HG03103 (cell line): ENCODE measurements around the gene NFXL1.

Experiments
- ATAC-seq: cut with Tn5 transposase; IDR thresholded peaks from one replicate; pipeline ENCODE4 v1.9.1; 2021; ENCODE audit warnings: low read depth; ENCODE audit not compliant: unreplicated experiment

The NFXL1 gene

GRCh38 chr4:47837094-47837907 is 77.1 kb downstream of the NFXL1 start:
- peak; percentile 46 for ATAC-seq

DNA sequence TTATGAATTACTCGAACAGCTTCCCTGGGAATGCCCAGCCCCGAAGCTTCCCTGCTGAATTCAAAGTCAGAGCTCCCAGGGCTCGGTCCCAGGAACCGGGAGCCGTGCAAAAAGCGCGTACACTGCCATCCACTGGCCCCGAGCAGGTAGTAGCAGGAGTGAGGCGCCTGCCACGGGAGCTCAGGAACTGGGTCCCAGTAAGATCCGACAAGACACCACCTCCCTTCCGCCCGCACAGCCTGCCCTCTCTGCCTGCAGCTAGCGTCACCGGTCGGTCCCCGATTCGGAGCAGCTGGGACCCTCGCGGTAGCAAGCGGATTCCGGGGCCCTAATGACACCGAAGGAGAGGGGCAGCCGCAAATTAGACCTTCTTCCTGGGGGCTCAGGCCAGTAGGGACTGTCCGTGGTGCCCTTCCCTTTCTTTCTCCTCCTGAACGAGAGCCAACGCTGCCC is 77.7 kb downstream of the NFXL1 start:
- peak; percentile 63 for ATAC-seq

GRCh38 chr4:47835494-47835893 is 78.9 kb downstream of the NFXL1 start:
- ATAC-seq: no peak

GRCh38 chr4:47831026-47831679 is 83.2 kb downstream of the NFXL1 start:
- ATAC-seq: no peak

GRCh38 chr4:47830265-47831025 is 83.9 kb downstream of the NFXL1 start:
- no peak for ATAC-seq

DNA sequence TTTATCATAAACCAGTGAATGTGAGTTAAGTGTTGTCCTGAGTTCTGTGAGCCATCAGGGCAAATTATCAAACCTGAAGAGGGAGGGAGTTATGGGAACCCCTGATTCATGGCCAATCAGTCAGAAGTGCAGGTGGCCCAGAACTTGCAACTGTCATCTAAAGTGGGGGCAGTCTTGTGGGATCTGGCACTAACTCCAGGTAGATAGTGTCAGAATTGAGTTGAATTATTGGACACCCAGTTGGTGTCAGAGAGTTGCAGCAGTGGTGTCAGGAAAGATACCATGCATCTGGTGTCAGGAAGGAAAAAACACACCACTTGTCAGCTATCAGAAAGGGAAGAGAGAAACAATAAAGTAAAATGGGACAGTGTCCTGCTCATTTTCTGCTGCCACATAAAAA is 84.9 kb downstream of the NFXL1 start:
- no peak for ATAC-seq

DNA sequence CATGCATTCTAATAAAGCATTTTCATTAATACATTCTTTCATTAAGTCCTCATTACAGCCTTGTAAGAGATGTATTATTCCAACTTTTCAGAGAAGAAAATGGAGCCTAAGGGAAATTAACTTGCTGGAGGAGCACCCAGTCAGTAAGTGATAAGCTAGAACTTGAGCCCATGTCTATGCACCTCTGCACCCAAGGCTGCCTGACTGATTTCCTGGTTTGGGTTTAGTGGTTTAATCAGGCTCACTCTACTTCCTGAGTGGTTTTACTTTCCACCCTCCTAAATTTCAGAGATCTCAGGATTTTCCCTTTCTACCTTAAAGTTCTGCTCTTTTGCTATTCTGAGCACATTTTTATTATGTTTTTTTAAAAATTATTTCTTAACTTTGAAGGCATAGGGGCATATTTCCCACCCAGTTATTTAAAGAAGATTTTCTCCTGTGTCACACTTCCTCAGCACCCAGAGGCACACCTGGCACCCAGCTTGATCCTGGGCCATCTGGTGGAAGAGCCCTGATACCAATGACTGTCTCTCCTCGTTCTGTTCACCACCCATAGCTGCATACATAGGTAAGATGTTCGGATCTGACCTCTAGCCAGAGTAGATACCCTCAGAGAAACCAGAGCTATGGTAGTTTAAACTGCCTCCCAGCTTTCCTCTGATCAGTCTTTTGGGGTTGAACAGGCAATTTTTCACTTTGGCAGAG is 86.9 kb downstream of the NFXL1 start:
- no peak for ATAC-seq

GRCh38 chr4:47824840-47825239 is 89.5 kb downstream of the NFXL1 start:
- ATAC-seq: no peak

DNA sequence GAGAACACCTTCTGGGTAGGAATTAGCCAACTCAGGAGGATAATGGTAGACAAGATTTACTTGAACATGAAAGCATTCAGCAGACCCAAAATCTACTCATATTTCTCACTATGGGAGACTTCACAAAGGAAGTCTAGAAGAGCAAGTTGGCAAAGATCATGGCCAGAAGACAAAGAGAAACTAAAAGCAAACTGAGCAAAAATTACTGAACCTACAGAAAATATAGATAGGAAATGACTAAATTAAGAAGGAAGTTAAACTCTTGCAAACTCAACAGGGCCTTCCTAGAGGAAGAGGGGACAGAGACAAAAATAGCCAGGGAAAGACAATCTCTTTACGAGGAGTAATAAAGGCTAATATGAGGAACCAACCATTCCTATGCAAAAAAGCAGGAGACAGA is 95.2 kb downstream of the NFXL1 start:
- ATAC-seq: no peak

GRCh38 chr4:47817275-47817674 is 97.1 kb downstream of the NFXL1 start:
- ATAC-seq: no peak

DNA sequence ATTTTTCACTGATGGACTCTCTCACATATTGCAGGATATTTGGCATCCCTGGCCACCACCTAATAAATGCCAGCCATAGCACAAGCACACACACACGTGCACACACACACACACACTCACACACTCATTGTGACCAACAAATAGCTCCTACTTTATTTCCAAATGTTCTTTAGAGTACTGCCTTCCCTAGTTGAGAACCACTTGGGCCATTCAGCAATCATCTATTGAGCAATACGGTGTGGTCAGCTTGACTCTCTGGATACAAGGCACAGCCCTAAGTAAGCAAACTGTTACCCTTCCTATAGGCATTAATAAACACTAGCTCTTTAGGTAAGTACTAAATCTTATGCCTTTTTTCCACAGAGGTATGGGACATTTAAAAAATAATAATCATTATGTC is 97.6 kb downstream of the NFXL1 start:
- no peak for ATAC-seq

DNA sequence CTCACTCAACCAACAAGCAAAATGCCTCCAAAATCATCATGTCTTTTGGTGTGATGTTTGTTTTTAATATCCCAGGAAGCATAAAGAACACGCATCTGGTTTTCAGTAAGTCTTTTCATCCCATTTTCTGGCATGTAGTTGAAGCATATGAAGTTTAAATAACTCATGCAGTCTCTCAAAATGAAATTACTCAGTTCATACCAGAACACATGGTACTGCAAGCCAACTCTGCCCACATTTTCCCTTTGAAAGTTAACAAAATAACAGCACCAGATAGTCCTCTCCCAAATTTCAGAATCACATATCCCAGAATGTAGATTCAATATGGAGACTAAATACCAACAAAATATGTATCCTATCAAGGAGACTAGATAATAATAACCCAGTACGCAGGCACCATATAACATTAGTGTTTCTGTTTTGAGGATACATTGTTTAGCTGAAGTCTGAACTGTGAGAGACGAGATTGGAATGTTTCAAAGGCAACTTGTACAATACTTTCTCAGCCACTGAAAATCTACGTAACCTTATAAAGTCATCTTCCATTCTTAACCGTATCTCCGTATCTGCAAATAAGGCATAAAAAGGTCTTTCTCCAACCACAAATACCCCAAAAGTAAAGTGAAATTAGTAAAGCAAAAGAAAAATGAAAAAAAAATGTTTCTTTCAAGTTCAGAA is 99.6 kb downstream of the NFXL1 start:
- ATAC-seq: no peak

DNA sequence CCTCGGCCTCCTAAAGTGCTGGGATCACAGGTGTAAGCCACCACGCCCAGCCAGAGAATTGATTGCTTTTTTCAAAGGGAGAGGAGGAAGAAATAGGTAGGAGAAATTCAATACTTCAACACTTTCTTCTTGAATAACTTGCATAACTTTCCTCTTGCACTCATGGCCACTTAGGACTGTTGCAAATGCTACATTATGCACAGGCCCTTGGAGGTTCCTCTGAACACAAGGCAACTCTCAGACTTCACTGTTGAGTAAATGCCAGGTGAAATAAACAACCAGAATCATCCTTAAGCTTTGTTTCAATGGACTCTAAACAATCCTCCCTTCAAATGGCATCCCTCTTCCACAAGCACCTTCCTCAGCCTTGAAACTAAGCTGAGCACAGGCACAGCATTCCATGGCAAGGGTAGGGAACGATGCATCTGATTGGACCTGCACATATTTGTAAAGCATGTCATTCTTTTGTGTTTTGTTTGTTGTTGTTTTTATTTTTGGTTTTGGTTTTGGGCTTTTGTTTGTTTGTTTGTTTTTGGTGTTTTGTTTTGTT is 104.7 kb downstream of the NFXL1 start:
- ATAC-seq: no peak

DNA sequence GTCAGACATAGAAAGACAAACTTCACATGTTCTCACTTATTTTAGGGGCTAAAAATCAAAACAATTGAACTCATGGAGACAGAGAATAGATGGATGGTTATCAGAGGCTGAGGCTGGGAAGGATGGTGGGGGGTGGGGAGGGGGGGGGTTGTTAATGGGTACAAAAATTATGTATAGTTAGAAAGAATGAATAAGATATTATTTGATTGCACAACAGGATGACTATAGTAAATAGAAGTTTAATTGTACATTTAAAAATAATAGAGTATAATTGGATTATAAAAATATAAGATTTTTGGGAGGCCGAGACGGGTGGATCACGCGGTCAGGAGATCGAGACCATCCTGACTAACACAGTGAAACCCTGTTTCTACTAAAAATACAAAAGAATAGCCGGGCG is 109.8 kb downstream of the NFXL1 start:
- no peak for ATAC-seq

DNA sequence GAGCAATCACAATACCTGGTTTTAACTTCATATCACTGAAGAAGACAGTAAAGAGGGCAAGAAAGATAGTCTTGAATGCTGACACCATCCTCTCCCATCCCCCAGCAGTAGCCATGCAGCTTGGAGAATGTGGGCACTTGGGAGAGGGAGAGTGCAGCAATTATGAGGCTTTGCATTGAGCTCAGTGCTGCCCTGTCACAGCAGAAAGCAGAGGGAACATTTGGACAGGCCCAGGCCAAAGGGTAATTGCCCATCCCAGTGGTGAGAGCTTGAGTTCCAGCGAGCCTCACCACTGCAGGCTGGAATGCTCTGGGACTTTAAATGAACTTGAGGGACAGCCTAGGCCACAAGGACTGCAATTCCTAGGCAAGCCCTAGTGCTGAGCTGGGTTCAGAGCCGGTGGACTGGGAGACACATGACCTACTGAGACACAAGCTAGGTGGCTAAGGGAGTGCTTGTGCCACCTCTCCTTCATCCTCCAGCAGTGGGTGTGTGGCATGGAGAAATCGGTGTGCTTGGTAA is 112.8 kb downstream of the NFXL1 start:
- no peak for ATAC-seq

- ATAC-seq: no peak
These were observed 116.2 kb downstream of the NFXL1 start for GRCh38 chr4:47798165-47798564.
